ENCODE data around the gene MED17.

The MED17 gene

GRCh38 chr11:93858121-93858775 is 74.2 kb downstream of the MED17 start:
- no peak overlapping the region for H3K4me3 ChIP-seq (replicated peaks; ENCODE audit: low read depth, low read length)
- no peak for DNase-seq (ENCODE audit: low read depth)
- TF ChIP-seq CTCF (IDR thresholded peaks at IDR 0.05; ENCODE audit: low read length, missing control alignments): no peak

GRCh38 chr11:93861808-93862207 is 77.7 kb downstream of the MED17 start:
- no peak overlapping the region for H3K4me3 ChIP-seq (replicated peaks; ENCODE audit: low read depth, low read length)
- TF ChIP-seq CTCF (IDR thresholded peaks at IDR 0.05; ENCODE audit: low read length, missing control alignments): no peak
- no peak for DNase-seq (ENCODE audit: low read depth)
